ENCODE measurements around the gene ITSN2. TPM values are rescaled to one million over a fixed set of nuclear protein-coding genes. Genes with fewer than 3 reads are reported as not detected.

ITSN2 gene
- total RNA-seq, 3 donors from 2014 or later: 48.4 to 82.8 (median 54.0) TPM

- H3K36me3 ChIP-seq (ENCODE audit: low read depth): no peaks in the 10 kb centered on the region
- no peaks in the 10 kb centered on the region for H3K4me1 ChIP-seq (ENCODE audit: low read depth)
- H3K9me3 ChIP-seq: no peaks in the 10 kb centered on the region
- ATAC-seq (no peak), DNase-seq (no peak)
- H3K4me3 ChIP-seq: no peak overlapping the region
- TF ChIP-seq CTCF (IDR thresholded peaks at IDR 0.05): no peak
- intact Hi-C loops (cut with DNase I, micrococcal nuclease): no loop called here
These were observed 180.7 kb downstream of the ITSN2 start for GRCh38 chr2:24179683-24180082.

GRCh38 chr2:24176326-24176725 is 184.0 kb downstream of the ITSN2 start:
- no peaks in the 10 kb centered on the region for H3K9me3 ChIP-seq
- intact Hi-C loops (cut with DNase I, micrococcal nuclease): no loop called here
- H3K4me1 ChIP-seq (ENCODE audit: low read depth): no peaks in the 10 kb centered on the region
- no peak overlapping the region for H3K4me3 ChIP-seq
- ATAC-seq: no peak
- H3K36me3 ChIP-seq (ENCODE audit: low read depth): no peaks in the 10 kb centered on the region
- DNase-seq: no peak
- TF ChIP-seq CTCF (IDR thresholded peaks at IDR 0.05): no peak

- no peaks in the 10 kb centered on the region for H3K4me1 ChIP-seq (ENCODE audit: low read depth)
- intact Hi-C loops (cut with DNase I, micrococcal nuclease): no loop called here
- no peak overlapping the region for H3K4me3 ChIP-seq
- H3K36me3 ChIP-seq (ENCODE audit: low read depth): no peaks in the 10 kb centered on the region
- TF ChIP-seq CTCF (IDR thresholded peaks at IDR 0.05): no peak
- no peaks in the 10 kb centered on the region for H3K9me3 ChIP-seq
- no peak for ATAC-seq
- DNase-seq: no peak
These were observed 184.6 kb downstream of the ITSN2 start for GRCh38 chr2:24175631-24176187.

- Histone ChIP-seq H3K9me3 (no peaks in the 10 kb centered on the region), H3K4me1 (ENCODE audit: low read depth) (no peaks in the 10 kb centered on the region), H3K4me3 (no peak within 1 kb of the TSS), H3K36me3 (ENCODE audit: low read depth) (no peaks in the 10 kb centered on the region)
- DNase-seq: no peak
- intact Hi-C loops (cut with DNase I, micrococcal nuclease): no loop called here
- no peak for TF ChIP-seq CTCF (IDR thresholded peaks at IDR 0.05)
- ATAC-seq: no peak
These were observed 185.5 kb downstream of the ITSN2 start, which contains the start of gene FAM228A for GRCh38 chr2:24174851-24175277. Gene FAM228A (plus strand): TSS chr2:24175053. CDS start chr2:24175481, 428 bp downstream.

- H3K36me3 ChIP-seq (ENCODE audit: low read depth): no peaks in the 10 kb centered on the region
- no peak for ATAC-seq
- H3K4me1 ChIP-seq (ENCODE audit: low read depth): no peaks in the 10 kb centered on the region
- DNase-seq: no peak
- intact Hi-C loops (cut with DNase I, micrococcal nuclease): no loop called here
- H3K9me3 ChIP-seq: no peaks in the 10 kb centered on the region
- TF ChIP-seq CTCF (IDR thresholded peaks at IDR 0.05): no peak
- H3K4me3 ChIP-seq: no peak overlapping the region
These were observed 191.3 kb downstream of the ITSN2 start for GRCh38 chr2:24169023-24169422.

Measured in mucosa of descending colon (tissue), 3 donors.